Skeletal muscle tissue (tissue), 4 donors: ENCODE measurements around the gene PLEKHG4B. TPM values are rescaled to one million over a fixed set of nuclear protein-coding genes. Genes with fewer than 3 reads are reported as not detected.

ENCODE experiments used
- H3K27ac ChIP-seq: one replicate; pipeline ENCODE4 v1.7.0; 2013; ENCODE audit warnings: mild to moderate bottlenecking, low read depth, low read length, inconsistent platforms
- H3K27me3 ChIP-seq, 3 donors: one replicate each; pipeline ENCODE4 v1.7.0; 2013; ENCODE audit warnings: low read length in 3 of 3; ENCODE audit not compliant: control insufficient read depth in 3 of 3, insufficient read depth in 3 of 3
- H3K36me3 ChIP-seq, 3 donors: one replicate each; pipeline ENCODE4 v1.7.0; 2013; ENCODE audit warnings: low read length in 3 of 3; ENCODE audit not compliant: control insufficient read depth in 3 of 3, insufficient read depth in 3 of 3
- H3K4me1 ChIP-seq, 3 donors: one replicate each; pipeline ENCODE4 v1.7.0; 2013; ENCODE audit warnings: low read length in 3 of 3, mild to moderate bottlenecking in 3 of 3; ENCODE audit not compliant: control insufficient read depth in 3 of 3, insufficient read depth in 3 of 3
- H3K4me3 ChIP-seq, 3 donors: one replicate each; pipeline ENCODE4 v1.7.0; 2013; ENCODE audit warnings: low read length in 3 of 3
- H3K9ac ChIP-seq, 3 donors: one replicate each; pipeline ENCODE4 v1.7.0; 2013; ENCODE audit warnings: low read length in 3 of 3, mild to moderate bottlenecking in 3 of 3, moderate library complexity in 2 of 3, low read depth in 1 of 3
- H3K9me3 ChIP-seq, 3 donors: one replicate each; pipeline ENCODE4 v1.7.0; 2013; ENCODE audit warnings: low read length in 3 of 3; ENCODE audit not compliant: control insufficient read depth in 3 of 3
- total RNA-seq: library from RNA; depleted of rRNA; stranded (reverse); fragments of >200 nt; gene quantifications from one replicate; pipeline ENCODE4 v1.2.3, GENCODE V29; 2014
- donor health status: Osteomylitis.

PLEKHG4B gene
- total RNA-seq, 1 donor from 2014 or later, result 0.52 TPM

- H3K36me3 ChIP-seq, result no peaks in the 10 kb centered on the region
- H3K27me3 ChIP-seq, result peaks cover 11 to 40% (median 32%) of the 10 kb centered on the region in 3 donors
- H3K9me3 ChIP-seq, result no peaks in the 10 kb centered on the region
- H3K9ac ChIP-seq, result no peak overlapping the region
- no peak overlapping the region for H3K27ac ChIP-seq
- H3K4me3 ChIP-seq, result no peak overlapping the region
- H3K4me1 ChIP-seq, result no peaks in the 10 kb centered on the region
Measured at GRCh38 chr5:75331-76320, 16.3 kb upstream of the PLEKHG4B start.

GRCh38 chr5:76358-77169 lies 15.4 kb upstream of the PLEKHG4B start:
- Histone ChIP-seq H3K36me3 (no peaks in the 10 kb centered on the region), H3K4me1 (no peaks in the 10 kb centered on the region), H3K4me3 (no peak overlapping the region), H3K27ac (no peak overlapping the region), H3K9ac (no peak overlapping the region), H3K9me3 (no peaks in the 10 kb centered on the region), H3K27me3 (peaks cover 11 to 44% (median 39%) of the 10 kb centered on the region in 3 donors)

- Histone ChIP-seq H3K27ac (no peak overlapping the region), H3K4me1 (no peaks in the 10 kb centered on the region), H3K27me3 (peaks cover 11 to 50% (median 44%) of the 10 kb centered on the region in 3 donors), H3K9me3 (no peaks in the 10 kb centered on the region), H3K9ac (no peak overlapping the region), H3K4me3 (no peak overlapping the region), H3K36me3 (no peaks in the 10 kb centered on the region)
Measured at GRCh38 chr5:77170-77501, 14.8 kb upstream of the PLEKHG4B start.

- H3K27ac ChIP-seq, result no peak overlapping the region
- H3K4me3 ChIP-seq, result no peak overlapping the region
- H3K9ac ChIP-seq, result no peak overlapping the region
- no peaks in the 10 kb centered on the region for H3K36me3 ChIP-seq
- no peaks in the 10 kb centered on the region for H3K9me3 ChIP-seq
- peaks cover 11 to 52% (median 46%) of the 10 kb centered on the region in 3 donors for H3K27me3 ChIP-seq
- H3K4me1 ChIP-seq, result no peaks in the 10 kb centered on the region
Measured at GRCh38 chr5:77546-77945, 14.4 kb upstream of the PLEKHG4B start.

GRCh38 chr5:77957-78804 lies 13.8 kb upstream of the PLEKHG4B start:
- Histone ChIP-seq H3K9ac (no peak overlapping the region), H3K27ac (no peak overlapping the region), H3K27me3 (peaks cover 11 to 52% (median 51%) of the 10 kb centered on the region in 3 donors), H3K4me3 (no peak overlapping the region), H3K9me3 (no peaks in the 10 kb centered on the region), H3K36me3 (no peaks in the 10 kb centered on the region), H3K4me1 (no peaks in the 10 kb centered on the region)

GRCh38 chr5:78805-79149 lies 13.2 kb upstream of the PLEKHG4B start:
- Histone ChIP-seq H3K27me3 (peaks cover 11 to 52% (median 51%) of the 10 kb centered on the region in 3 donors), H3K4me1 (no peaks in the 10 kb centered on the region), H3K9ac (no peak overlapping the region), H3K4me3 (no peak overlapping the region), H3K27ac (no peak overlapping the region), H3K9me3 (no peaks in the 10 kb centered on the region), H3K36me3 (no peaks in the 10 kb centered on the region)

GRCh38 chr5:79263-79662 lies 12.7 kb upstream of the PLEKHG4B start:
- H3K27me3 ChIP-seq, result peaks cover 8 to 51% (median 50%) of the 10 kb centered on the region in 3 donors
- no peak overlapping the region for H3K4me3 ChIP-seq
- H3K36me3 ChIP-seq, result no peaks in the 10 kb centered on the region
- H3K27ac ChIP-seq, result no peak overlapping the region
- H3K9ac ChIP-seq, result no peak overlapping the region
- no peaks in the 10 kb centered on the region for H3K4me1 ChIP-seq
- H3K9me3 ChIP-seq, result no peaks in the 10 kb centered on the region

- Histone ChIP-seq H3K9me3 (no peaks in the 10 kb centered on the region), H3K4me1 (no peaks in the 10 kb centered on the region), H3K27me3 (peaks cover 4 to 45% (median 45%) of the 10 kb centered on the region in 3 donors), H3K27ac (no peak overlapping the region), H3K4me3 (no peak overlapping the region), H3K9ac (no peak overlapping the region), H3K36me3 (no peaks in the 10 kb centered on the region)
Measured at GRCh38 chr5:79821-80220, 12.1 kb upstream of the PLEKHG4B start.

GRCh38 chr5:81391-82021 lies 10.5 kb upstream of the PLEKHG4B start:
- peaks cover 7 to 35% (median 33%) of the 10 kb centered on the region in 3 donors for H3K27me3 ChIP-seq
- no peaks in the 10 kb centered on the region for H3K9me3 ChIP-seq
- no peaks in the 10 kb centered on the region for H3K36me3 ChIP-seq
- no peak overlapping the region for H3K9ac ChIP-seq
- H3K4me3 ChIP-seq, result no peak overlapping the region
- no peaks in the 10 kb centered on the region for H3K4me1 ChIP-seq
- H3K27ac ChIP-seq, result no peak overlapping the region
